ENCODE results near the gene CFB. TPM values are rescaled to one million over a fixed set of nuclear protein-coding genes. Genes with fewer than 3 reads are reported as not detected.

CFB gene
- total and polyA plus RNA-seq, 2 of the 13 experiments (the other 11 are each of a cell fraction or from before 2014, with no cell fraction given): 171 to 513 TPM

- TF ChIP-seq ZNF546 (CRISPR knock-in tag; conservative IDR thresholded peaks at IDR 0.05) (no peak), POLR2A (IDR thresholded peaks at IDR 0.05; ENCODE audit: insufficient read depth in 1 of 2, low read depth in 2 of 2, low read length in 2 of 2) (peak; percentile 17 to 25; a peak in 2 of 4 replicates), RBFOX2 (IDR thresholded peaks at IDR 0.05; ENCODE audit: low read depth, low read length) (peak; percentile 9; the same call in 1 of the 2 replicates), CREBL2 (CRISPR knock-in tag; IDR thresholded peaks at IDR 0.05; ENCODE audit: borderline replicate concordance) (no peak), ZC3H13 (CRISPR knock-in tag; IDR thresholded peaks at IDR 0.05) (peak; percentile 27; the same call in 1 of the 2 replicates), ZBTB42 (CRISPR knock-in tag; IDR thresholded peaks at IDR 0.05) (0 out of 2 replicates have a peak, but pooled peaks have one; percentile 51), KMT2A (CRISPR knock-in tag; IDR thresholded peaks at IDR 0.05) (no peak), TFDP1 (CRISPR knock-in tag; IDR thresholded peaks at IDR 0.05; ENCODE audit: borderline replicate concordance) (no peak), SIN3A (IDR thresholded peaks at IDR 0.05; ENCODE audit: borderline replicate concordance, low read depth, low read length) (no peak), RELA (CRISPR knock-in tag; IDR thresholded peaks at IDR 0.05) (no peak), ZNF75D (CRISPR knock-in tag; IDR thresholded peaks at IDR 0.05; ENCODE audit: borderline replicate concordance) (no peak), SNAPC4 (CRISPR knock-in tag; IDR thresholded peaks at IDR 0.05) (0 out of 2 replicates have a peak, but pooled peaks have one; percentile 3)
- TF ChIP-seq, protein P1, sequence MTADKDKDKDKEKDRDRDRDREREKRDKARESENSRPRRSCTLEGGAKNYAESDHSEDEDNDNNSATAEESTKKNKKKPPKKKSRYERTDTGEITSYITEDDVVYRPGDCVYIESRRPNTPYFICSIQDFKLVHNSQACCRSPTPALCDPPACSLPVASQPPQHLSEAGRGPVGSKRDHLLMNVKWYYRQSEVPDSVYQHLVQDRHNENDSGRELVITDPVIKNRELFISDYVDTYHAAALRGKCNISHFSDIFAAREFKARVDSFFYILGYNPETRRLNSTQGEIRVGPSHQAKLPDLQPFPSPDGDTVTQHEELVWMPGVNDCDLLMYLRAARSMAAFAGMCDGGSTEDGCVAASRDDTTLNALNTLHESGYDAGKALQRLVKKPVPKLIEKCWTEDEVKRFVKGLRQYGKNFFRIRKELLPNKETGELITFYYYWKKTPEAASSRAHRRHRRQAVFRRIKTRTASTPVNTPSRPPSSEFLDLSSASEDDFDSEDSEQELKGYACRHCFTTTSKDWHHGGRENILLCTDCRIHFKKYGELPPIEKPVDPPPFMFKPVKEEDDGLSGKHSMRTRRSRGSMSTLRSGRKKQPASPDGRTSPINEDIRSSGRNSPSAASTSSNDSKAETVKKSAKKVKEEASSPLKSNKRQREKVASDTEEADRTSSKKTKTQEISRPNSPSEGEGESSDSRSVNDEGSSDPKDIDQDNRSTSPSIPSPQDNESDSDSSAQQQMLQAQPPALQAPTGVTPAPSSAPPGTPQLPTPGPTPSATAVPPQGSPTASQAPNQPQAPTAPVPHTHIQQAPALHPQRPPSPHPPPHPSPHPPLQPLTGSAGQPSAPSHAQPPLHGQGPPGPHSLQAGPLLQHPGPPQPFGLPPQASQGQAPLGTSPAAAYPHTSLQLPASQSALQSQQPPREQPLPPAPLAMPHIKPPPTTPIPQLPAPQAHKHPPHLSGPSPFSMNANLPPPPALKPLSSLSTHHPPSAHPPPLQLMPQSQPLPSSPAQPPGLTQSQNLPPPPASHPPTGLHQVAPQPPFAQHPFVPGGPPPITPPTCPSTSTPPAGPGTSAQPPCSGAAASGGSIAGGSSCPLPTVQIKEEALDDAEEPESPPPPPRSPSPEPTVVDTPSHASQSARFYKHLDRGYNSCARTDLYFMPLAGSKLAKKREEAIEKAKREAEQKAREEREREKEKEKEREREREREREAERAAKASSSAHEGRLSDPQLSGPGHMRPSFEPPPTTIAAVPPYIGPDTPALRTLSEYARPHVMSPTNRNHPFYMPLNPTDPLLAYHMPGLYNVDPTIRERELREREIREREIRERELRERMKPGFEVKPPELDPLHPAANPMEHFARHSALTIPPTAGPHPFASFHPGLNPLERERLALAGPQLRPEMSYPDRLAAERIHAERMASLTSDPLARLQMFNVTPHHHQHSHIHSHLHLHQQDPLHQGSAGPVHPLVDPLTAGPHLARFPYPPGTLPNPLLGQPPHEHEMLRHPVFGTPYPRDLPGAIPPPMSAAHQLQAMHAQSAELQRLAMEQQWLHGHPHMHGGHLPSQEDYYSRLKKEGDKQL (CRISPR knock-in tag; IDR thresholded peaks at IDR 0.05; ENCODE audit: low read depth): no peak
Observed at GRCh38 chr6:31970604-31971271, 24.8 kb downstream of the CFB start (continued).
